GM18951 (cell line): ENCODE data around the gene TECPR2.

Source experiments
- POLR2A ChIP-seq: IDR thresholded peaks from 4 replicates; pipeline ENCODE4 v1.6.1; 2011; ENCODE audit warnings: mild to moderate bottlenecking; ENCODE audit not compliant: insufficient read length, insufficient read depth; ENCODE audit errors: extremely low read depth
- in situ Hi-C: fragments of 300-500 bp; cut with MboI; formaldehyde crosslinking; loops from one replicate; pipeline ENCODE4 v1.12.0; 2022; ENCODE audit warnings: low sequenced_read_pairs, mixed read lengths, inconsistent platforms; ENCODE audit not compliant: unreplicated experiment

Gene TECPR2

DNA sequence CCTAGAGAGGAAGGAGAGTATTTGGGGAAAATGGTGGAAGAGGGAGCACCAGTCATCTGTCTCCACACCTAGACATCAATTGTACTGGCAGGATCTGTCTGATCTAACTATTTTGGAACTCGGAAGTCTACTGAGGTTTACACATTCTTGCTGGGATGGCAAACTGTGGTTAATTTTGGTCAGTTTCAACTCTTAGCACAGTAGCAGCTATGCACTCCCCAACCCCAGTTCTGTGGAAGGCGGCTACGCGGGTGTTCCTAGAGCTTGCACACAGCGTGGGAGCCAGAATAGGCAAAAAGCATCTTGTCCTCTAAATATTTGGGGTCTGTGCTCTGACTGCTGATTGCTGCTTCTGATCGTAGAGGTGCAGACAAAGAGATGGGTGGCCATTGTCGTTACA lies 33.8 kb downstream of the TECPR2 start:
- in situ Hi-C loops, result no loop called here
- TF ChIP-seq POLR2A, result no peak

DNA sequence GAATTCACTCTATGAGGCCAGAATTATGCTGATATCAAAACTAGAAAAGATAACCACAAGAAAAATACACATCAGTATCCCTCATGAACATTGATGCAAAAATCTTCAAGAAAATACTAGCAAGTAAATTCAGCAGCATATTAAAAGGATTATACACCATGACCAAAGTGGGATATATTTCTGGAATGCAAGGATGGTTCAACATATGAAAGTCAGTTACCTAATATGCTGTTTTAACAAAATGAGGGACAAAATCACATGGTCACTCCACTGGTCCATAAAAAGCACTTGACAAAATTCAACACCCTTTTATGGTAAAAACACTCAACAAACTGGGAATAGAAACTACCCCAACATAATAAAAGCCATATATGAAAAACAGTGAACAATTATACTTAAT lies 40.3 kb downstream of the TECPR2 start:
- in situ Hi-C loops, result no loop called here
- no peak for TF ChIP-seq POLR2A

DNA sequence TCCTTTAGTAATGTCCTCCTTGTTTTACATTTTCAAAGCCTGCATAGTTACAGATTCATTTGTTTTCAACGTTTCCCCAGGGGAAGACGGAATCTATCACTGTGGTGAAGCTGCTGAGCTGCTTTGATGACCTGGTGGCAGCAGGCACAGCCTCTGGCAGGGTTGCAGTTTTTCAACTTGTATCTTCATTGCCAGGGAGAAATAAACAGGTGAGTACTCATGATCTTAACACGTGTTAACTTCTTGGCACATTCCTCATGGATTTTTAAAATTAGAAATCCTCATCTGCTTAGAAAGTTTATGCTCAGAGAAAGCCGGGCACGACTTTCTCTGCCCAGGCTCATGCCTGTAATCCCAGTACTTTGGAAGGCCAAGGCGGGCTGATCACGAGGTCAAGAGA lies 44.5 kb downstream of the TECPR2 start:
- no peak for TF ChIP-seq POLR2A
- in situ Hi-C loops, result no loop called here

DNA sequence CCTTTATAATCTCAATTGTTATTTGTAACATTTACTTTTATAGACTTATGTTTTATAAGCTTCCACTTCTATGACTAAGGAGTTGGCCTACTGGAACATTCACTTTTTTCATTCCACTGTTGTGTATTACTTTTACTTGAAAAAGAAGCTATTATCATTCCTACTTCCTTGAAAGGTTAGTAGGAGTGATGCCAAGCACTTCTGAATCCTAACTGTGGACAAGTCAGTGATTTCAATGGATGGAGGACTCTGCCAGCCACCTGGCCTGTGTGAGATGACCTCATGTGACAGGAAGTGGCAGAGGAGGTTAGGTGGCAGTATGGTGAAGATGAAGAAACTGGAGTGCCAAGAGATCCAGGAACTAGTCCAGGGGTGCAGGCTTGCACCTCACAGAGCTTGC lies 46.0 kb downstream of the TECPR2 start:
- in situ Hi-C loops, result no loop called here
- no peak for TF ChIP-seq POLR2A

DNA sequence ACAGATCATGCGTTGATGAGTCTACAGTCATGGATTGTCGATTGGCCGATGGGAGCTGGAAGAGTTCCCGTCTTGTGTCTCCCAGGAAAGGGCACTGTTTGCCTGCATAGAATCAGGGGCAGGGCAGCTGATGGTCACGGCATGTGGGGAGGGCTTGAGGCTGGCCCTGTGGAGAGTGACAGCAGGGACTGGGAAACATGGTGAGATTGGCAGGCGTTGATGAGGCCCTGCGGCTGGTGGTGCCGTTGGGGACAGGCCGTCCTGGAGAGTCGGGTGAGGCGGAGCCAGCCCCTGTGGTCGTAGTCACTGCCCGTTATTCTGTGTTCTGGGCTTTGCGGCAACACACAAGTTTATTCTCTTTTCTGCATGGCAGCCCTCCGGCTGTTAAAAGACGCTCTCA lies 52.9 kb downstream of the TECPR2 start:
- in situ Hi-C loops, result no loop called here
- no peak for TF ChIP-seq POLR2A

DNA sequence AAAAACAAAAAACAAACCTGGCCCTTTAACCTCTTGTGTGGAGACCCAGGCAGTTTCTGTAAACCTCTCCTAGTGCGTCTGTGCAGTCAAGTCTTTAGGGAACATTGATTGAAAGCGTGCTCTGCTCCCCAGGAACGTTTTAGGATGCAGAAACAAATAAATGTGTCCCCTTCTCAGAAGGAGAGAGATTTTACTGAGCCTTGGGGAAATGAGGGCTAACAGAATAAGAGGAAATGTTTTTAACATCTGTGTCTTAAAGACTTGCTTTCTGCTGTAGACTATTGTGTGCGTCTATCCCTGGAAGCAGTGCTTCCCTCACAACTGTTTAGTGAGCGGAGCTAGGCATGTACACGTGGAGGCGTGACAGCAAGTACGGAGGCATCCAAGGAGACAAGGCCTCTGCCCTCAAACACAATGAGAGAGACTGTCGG lies 54.3 kb downstream of the TECPR2 start:
- no peak for TF ChIP-seq POLR2A
- in situ Hi-C loops, result no loop called here

DNA sequence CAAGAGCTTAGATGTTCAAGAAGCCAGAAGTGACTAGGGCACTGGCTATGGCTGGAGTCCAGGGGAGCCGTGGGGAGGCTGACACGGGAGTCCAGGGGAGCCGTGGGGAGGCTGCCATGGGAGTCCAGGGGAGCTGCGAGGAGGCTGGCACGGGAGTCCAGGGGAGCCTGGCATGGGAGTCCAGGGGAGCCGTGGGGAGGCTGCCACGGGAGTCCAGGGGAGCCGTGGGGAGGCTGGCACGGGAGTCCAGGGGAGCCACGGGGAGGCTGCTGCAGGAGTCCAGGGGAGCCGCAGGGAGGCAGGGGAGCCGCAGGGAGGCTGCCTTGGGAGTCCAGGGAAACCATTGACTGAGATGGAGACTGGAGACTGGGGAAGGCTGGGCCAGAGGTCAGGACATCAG lies 54.9 kb downstream of the TECPR2 start:
- no peak for TF ChIP-seq POLR2A
- in situ Hi-C loops, result no loop called here

DNA sequence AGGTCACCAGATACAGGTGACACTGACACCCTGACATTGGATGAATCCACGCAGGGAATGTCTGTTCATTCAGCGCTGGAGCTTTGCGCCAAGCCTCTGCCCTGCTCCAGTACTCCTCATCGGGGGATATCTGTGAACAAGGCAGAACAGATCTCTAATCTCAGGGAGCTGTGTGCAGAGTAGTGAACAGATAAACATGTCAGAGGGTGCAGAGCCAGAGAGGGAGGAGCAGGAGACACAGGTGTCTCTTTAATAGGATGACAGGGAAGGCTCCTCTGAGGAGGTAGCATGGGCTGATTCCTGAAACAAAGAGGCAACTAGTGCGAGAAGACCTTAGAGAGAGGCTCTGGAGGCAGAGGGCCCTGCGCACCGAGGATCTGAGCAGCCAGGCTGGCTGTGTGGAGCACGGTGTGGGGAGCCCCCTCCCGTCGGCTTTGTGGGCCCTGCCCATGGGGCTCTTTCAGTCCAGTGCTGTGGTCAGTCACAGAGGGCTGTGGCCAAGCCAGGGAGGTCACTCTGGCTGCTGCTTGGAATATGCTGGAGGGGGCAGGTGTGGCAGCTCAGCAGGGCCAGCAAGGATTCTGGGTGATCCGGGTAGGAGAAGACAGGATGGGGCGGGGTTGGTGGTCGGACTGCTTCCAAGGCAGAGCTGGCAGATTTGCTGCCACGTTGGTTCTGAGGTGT lies 55.6 kb downstream of the TECPR2 start:
- in situ Hi-C loops, result no loop called here
- TF ChIP-seq POLR2A, result no peak

DNA sequence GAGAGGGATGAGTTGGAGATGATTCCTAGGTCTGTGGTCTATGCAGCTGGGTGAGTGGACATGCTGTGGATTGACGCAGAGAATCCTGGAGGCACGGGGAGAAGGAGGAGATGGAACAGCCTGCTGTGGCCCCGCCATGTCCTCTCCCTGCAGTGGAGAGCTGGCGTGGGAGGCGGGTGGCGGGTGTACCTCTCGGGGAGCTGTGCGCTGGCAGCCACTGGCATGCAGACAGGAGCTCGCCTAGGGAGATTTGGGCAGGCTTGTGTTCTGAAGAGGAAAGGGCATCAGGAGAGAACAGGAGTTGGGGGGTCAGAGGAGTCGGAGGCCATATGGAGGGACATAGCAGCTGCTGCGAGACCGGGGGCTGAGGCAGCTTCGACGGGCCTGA lies 56.1 kb downstream of the TECPR2 start:
- in situ Hi-C loops, result no loop called here
- TF ChIP-seq POLR2A, result no peak

DNA sequence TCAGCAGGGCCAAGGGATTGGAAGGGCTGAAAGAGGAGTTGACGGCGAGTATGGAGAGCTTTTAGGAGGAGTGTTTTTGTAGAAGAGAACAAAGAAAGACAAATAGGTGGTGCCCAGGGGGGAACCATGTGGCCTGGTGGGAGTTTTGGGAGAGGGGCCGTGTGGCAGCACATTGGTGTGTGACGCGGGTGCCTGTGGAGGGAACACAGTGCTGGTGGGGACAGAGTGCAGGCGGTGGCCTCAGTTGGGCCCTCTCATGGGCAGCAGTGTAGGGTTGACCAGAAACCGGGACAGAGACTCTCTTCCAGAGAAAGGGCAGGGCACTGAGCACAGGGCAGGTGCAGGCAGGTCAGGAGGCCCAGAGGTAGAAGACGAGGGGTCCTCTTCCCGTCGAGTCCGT lies 56.5 kb downstream of the TECPR2 start:
- in situ Hi-C loops, result no loop called here
- TF ChIP-seq POLR2A, result no peak

DNA sequence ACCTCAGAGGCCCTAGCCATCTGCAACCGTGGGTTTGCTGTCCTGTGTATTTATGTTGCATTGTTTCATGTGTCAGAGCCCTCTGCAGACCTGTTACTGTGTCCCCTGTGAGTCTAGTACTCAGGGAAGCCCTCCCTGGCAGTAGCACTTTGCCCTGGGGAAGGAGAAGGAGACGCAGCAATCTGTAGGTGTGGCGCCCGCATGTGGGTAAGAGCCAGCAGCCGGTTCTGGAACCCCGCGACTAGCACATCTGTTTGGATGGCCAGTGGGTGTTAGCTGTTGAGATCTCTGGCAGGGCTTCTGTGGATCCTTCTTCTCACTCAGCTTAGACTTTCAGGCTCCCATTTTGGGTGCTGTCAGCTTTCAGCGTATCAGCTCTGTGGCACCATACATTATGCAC lies 57.0 kb downstream of the TECPR2 start:
- no peak for TF ChIP-seq POLR2A
- in situ Hi-C loops, result no loop called here

DNA sequence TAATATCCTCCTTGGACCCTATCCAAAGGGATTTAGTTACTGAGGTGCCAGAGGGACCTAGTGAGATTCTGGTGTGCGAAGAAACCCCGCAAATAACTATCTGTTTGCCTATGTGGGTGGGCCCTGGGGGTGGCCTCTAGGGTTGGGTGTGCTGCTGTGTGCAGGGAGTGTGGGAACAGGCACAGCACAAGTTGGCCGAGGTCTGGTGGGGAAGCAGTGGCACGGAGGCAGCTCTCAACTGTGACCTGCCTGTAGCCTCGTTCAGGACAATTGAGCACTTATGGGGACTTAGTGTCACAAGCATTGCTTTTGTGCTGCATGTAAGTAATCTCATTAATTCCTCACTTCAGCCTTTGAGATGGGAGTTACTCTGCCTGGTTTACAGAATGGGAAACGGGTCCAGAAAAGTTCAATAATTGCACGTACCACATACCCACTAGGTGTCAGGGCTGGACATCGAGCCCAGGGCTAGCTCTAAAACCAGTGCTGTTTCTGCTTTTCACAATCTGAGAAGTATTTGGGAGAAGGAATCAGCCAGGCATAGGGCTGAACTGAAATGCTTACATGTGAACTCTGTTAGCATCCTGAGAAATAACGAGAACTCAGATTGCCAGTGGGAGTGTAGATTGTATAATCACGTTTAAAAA lies 58.8 kb downstream of the TECPR2 start:
- in situ Hi-C loops, result no loop called here
- TF ChIP-seq POLR2A, result no peak

DNA sequence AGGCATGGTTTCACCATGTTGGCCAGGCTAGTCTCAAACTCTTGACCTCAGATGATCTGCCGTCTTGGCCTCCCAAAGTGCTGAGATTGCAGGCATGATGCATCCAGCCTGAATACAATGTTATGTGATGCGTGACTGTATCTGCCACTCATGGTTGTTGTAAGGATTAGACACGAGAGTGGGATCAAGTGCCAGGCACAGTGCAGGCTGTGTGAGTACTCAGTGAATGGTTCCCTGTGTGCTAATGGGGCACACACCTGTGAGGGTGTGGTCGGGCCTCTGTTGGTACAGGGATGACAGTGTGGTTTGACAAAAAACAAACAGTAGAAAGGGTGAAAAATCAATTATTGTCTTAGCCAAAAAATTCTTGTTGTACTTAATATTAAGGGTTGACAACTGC lies 61.8 kb downstream of the TECPR2 start:
- no peak for TF ChIP-seq POLR2A
- in situ Hi-C loops, result no loop called here

DNA sequence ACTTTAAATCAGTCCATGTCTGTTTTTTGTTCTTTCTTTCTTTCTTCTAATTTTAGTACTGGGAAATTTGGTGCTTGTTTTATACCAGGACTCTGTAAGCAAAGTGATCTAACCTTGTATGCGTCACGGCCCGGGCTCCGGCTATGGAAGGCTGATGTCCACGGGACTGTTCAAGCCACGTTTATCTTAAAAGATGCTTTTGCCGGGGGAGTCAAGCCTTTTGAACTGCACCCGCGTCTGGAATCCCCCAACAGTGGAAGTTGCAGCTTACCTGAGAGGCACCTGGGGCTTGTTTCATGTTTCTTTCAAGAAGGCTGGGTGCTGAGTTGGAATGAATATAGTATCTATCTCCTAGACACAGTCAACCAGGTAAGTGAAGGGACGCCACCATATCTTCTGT lies 62.2 kb downstream of the TECPR2 start:
- no peak for TF ChIP-seq POLR2A
- in situ Hi-C loops, result no loop called here
